Stimulated activated naive CD8-positive, alpha-beta T cell treated with anti-CD3 and anti-CD28 coated beads, Interleukin-15, amount 100 ng/mL, for 72 hours (primary cell): ENCODE measurements around the gene EBF3.

Experiments used
- ATAC-seq: fragments of 150-1000 bp; cut with Tn5 transposase; 2 replicates; pipeline ENCODE4 v1.10.0; 2021; ENCODE audit warnings: mild to moderate bottlenecking, moderate library complexity
- DNase-seq, 2 donors: peaks; one replicate each; pipeline ENCODE4 v3.0.0; 2021 to 2022
- H3K27ac Mint-ChIP-seq, 2 donors: one replicate each; pipeline ENCODE4 v1.8.0; 2022; ENCODE audit warnings: mild to moderate bottlenecking in 2 of 2, mixed read lengths in 2 of 2, moderate library complexity in 2 of 2
- H3K27me3 Mint-ChIP-seq: one replicate; pipeline ENCODE4 v1.8.0; 2022; ENCODE audit warnings: mixed read lengths
- H3K4me1 Mint-ChIP-seq: one replicate; pipeline ENCODE4 v1.8.0; 2022; ENCODE audit warnings: mild to moderate bottlenecking, mixed read lengths
- H3K4me3 Mint-ChIP-seq, 2 donors: one replicate each; pipeline ENCODE4 v1.8.0; 2022; ENCODE audit warnings: mild to moderate bottlenecking in 2 of 2, mixed read lengths in 2 of 2, moderate library complexity in 1 of 2
- H3K9me3 Mint-ChIP-seq, 2 donors: one replicate each; pipeline ENCODE4 v1.8.0; 2022; ENCODE audit warnings: mixed read lengths in 2 of 2

Gene EBF3

GRCh38 chr10:129808092-129808983 is 155.7 kb downstream of the EBF3 start:
- Mint-ChIP-seq H3K27me3 (no peaks in the 10 kb centered on the region), H3K4me3 (no peak overlapping the region), H3K4me1 (no peaks in the 10 kb centered on the region), H3K9me3 (peaks cover 22 to 47% of the 10 kb centered on the region in 2 donors), H3K27ac (no peak overlapping the region)
- no peak for ATAC-seq
- no peak for DNase-seq

GRCh38 chr10:129807211-129807610 is 156.9 kb downstream of the EBF3 start:
- Mint-ChIP-seq H3K9me3 (peaks cover 28 to 58% of the 10 kb centered on the region in 2 donors), H3K27ac (no peak overlapping the region), H3K27me3 (no peaks in the 10 kb centered on the region), H3K4me3 (no peak overlapping the region), H3K4me1 (no peaks in the 10 kb centered on the region)
- no peak for DNase-seq
- no peak for ATAC-seq

GRCh38 chr10:129800796-129801340 is 163.2 kb downstream of the EBF3 start:
- Mint-ChIP-seq H3K9me3 (peaks cover 41 to 76% of the 10 kb centered on the region in 2 donors), H3K4me1 (no peaks in the 10 kb centered on the region), H3K27me3 (peaks cover 7% of the 10 kb centered on the region), H3K27ac (no peak overlapping the region), H3K4me3 (no peak overlapping the region)
- no peak for DNase-seq
- ATAC-seq: no peak

- H3K9me3 Mint-ChIP-seq: peaks cover 42 to 76% of the 10 kb centered on the region in 2 donors
- no peak overlapping the region for H3K27ac Mint-ChIP-seq
- no peak for ATAC-seq
- H3K4me1 Mint-ChIP-seq: no peaks in the 10 kb centered on the region
- H3K4me3 Mint-ChIP-seq: no peak overlapping the region
- DNase-seq: no peak
- H3K27me3 Mint-ChIP-seq: peaks cover 7% of the 10 kb centered on the region
These were observed 164.1 kb downstream of the EBF3 start for GRCh38 chr10:129799942-129800341.

GRCh38 chr10:129796710-129797420 is 167.2 kb downstream of the EBF3 start:
- H3K9me3 Mint-ChIP-seq: peaks cover 35 to 78% of the 10 kb centered on the region in 2 donors

GRCh38 chr10:129793996-129794395 is 170.1 kb downstream of the EBF3 start:
- DNase-seq: no peak
- no peak overlapping the region for H3K27ac Mint-ChIP-seq
- H3K4me3 Mint-ChIP-seq: no peak overlapping the region
- peaks cover 7% of the 10 kb centered on the region for H3K27me3 Mint-ChIP-seq
- no peak for ATAC-seq
- H3K4me1 Mint-ChIP-seq: no peaks in the 10 kb centered on the region
- H3K9me3 Mint-ChIP-seq: peaks cover 44 to 87% of the 10 kb centered on the region in 2 donors

More at GRCh38 chr10:129796710-129797420, 167.2 kb downstream of the EBF3 start:
- Mint-ChIP-seq H3K27ac (no peak overlapping the region), H3K27me3 (peaks cover 7% of the 10 kb centered on the region), H3K4me1 (no peaks in the 10 kb centered on the region), H3K4me3 (no peak overlapping the region)
- DNase-seq: no peak
- no peak for ATAC-seq

- DNase-seq (no peak), ATAC-seq (no peak)
These were observed 170.6 kb downstream of the EBF3 start for GRCh38 chr10:129793479-129793878.

GRCh38 chr10:129792864-129793263 is 171.2 kb downstream of the EBF3 start:
- Mint-ChIP-seq H3K27me3 (peaks cover 7% of the 10 kb centered on the region), H3K4me3 (no peak overlapping the region), H3K9me3 (peaks cover 34 to 79% of the 10 kb centered on the region in 2 donors), H3K27ac (no peak overlapping the region), H3K4me1 (no peaks in the 10 kb centered on the region)
- DNase-seq (no peak), ATAC-seq (no peak)

More at GRCh38 chr10:129793479-129793878, 170.6 kb downstream of the EBF3 start:
- Mint-ChIP-seq H3K27me3 (peaks cover 7% of the 10 kb centered on the region), H3K27ac (no peak overlapping the region), H3K4me1 (no peaks in the 10 kb centered on the region), H3K4me3 (no peak overlapping the region), H3K9me3 (peaks cover 39 to 84% of the 10 kb centered on the region in 2 donors)

- no peak for DNase-seq
- Mint-ChIP-seq H3K4me3 (no peak overlapping the region), H3K27ac (no peak overlapping the region), H3K27me3 (peaks cover 4% of the 10 kb centered on the region), H3K4me1 (no peaks in the 10 kb centered on the region), H3K9me3 (peaks cover 39 to 82% of the 10 kb centered on the region in 2 donors)
- ATAC-seq: no peak
These were observed 171.9 kb downstream of the EBF3 start for GRCh38 chr10:129792141-129792540.

- no peak overlapping the region for H3K27ac Mint-ChIP-seq
- ATAC-seq (no peak), DNase-seq (no peak)
- H3K27me3 Mint-ChIP-seq: no peaks in the 10 kb centered on the region
- no peaks in the 10 kb centered on the region for H3K4me1 Mint-ChIP-seq
- peaks cover 40 to 83% of the 10 kb centered on the region in 2 donors for H3K9me3 Mint-ChIP-seq
- H3K4me3 Mint-ChIP-seq: no peak overlapping the region
These were observed 173.2 kb downstream of the EBF3 start for GRCh38 chr10:129790715-129791446.

- Mint-ChIP-seq H3K4me3 (no peak overlapping the region), H3K27me3 (no peaks in the 10 kb centered on the region), H3K27ac (no peak overlapping the region), H3K4me1 (no peaks in the 10 kb centered on the region), H3K9me3 (peaks cover 34 to 81% of the 10 kb centered on the region in 2 donors)
- DNase-seq (no peak), ATAC-seq (no peak)
These were observed 175.9 kb downstream of the EBF3 start for GRCh38 chr10:129788215-129788614.

GRCh38 chr10:129787557-129787956 is 176.5 kb downstream of the EBF3 start:
- no peaks in the 10 kb centered on the region for H3K27me3 Mint-ChIP-seq
- H3K4me3 Mint-ChIP-seq: no peak overlapping the region
- no peaks in the 10 kb centered on the region for H3K4me1 Mint-ChIP-seq
- H3K27ac Mint-ChIP-seq: no peak overlapping the region
- no peak for DNase-seq
- ATAC-seq: no peak
- H3K9me3 Mint-ChIP-seq: peaks cover 32 to 81% of the 10 kb centered on the region in 2 donors

GRCh38 chr10:129786216-129786615 is 177.9 kb downstream of the EBF3 start:
- no peak for ATAC-seq

GRCh38 chr10:129785536-129785981 is 178.5 kb downstream of the EBF3 start:
- no peak overlapping the region for H3K27ac Mint-ChIP-seq
- no peak overlapping the region for H3K4me3 Mint-ChIP-seq
- DNase-seq: no peak
- no peak for ATAC-seq
- no peaks in the 10 kb centered on the region for H3K27me3 Mint-ChIP-seq
- no peaks in the 10 kb centered on the region for H3K4me1 Mint-ChIP-seq
- peaks cover 27 to 75% of the 10 kb centered on the region in 2 donors for H3K9me3 Mint-ChIP-seq

More at GRCh38 chr10:129786216-129786615, 177.9 kb downstream of the EBF3 start:
- H3K27me3 Mint-ChIP-seq: no peaks in the 10 kb centered on the region
- DNase-seq: no peak
- H3K9me3 Mint-ChIP-seq: peaks cover 31 to 76% of the 10 kb centered on the region in 2 donors
- no peak overlapping the region for H3K4me3 Mint-ChIP-seq
- H3K4me1 Mint-ChIP-seq: no peaks in the 10 kb centered on the region
- H3K27ac Mint-ChIP-seq: no peak overlapping the region
